CD4-positive, alpha-beta T cell treated with Interleukin-6 at 100 ng/mL for 8 hours (primary cell): ENCODE measurements around the gene AQP9.

Experiments used
- DNase-seq: peaks from one replicate; pipeline ENCODE4 v3.0.0-alpha.2; 2020; ENCODE audit warnings: mixed read lengths, low spot score

Gene AQP9

GRCh38 chr15:58141894-58142293 is 3.7 kb downstream of the AQP9 start:
- DNase-seq, result no peak

GRCh38 chr15:58142827-58143461 is 4.8 kb downstream of the AQP9 start:
- no peak for DNase-seq

GRCh38 chr15:58145606-58146005 is 7.4 kb downstream of the AQP9 start:
- DNase-seq, result no peak

- no peak for DNase-seq
Observed at GRCh38 chr15:58146211-58146610, 8.0 kb downstream of the AQP9 start.

GRCh38 chr15:58146749-58147148 is 8.6 kb downstream of the AQP9 start:
- no peak for DNase-seq

GRCh38 chr15:58147171-58147611 is 9.0 kb downstream of the AQP9 start:
- no peak for DNase-seq

GRCh38 chr15:58148120-58148519 is 9.9 kb downstream of the AQP9 start:
- no peak for DNase-seq

- no peak for DNase-seq
Observed at GRCh38 chr15:58148633-58149445, 10.7 kb downstream of the AQP9 start.

- no peak for DNase-seq
Observed at GRCh38 chr15:58154769-58155168, 16.6 kb downstream of the AQP9 start.

GRCh38 chr15:58159827-58160386 is 21.7 kb downstream of the AQP9 start:
- DNase-seq, result no peak

GRCh38 chr15:58161436-58161930 is 23.3 kb downstream of the AQP9 start:
- no peak for DNase-seq

GRCh38 chr15:58163985-58164384 is 25.8 kb downstream of the AQP9 start:
- no peak for DNase-seq

GRCh38 chr15:58164926-58165325 is 26.7 kb downstream of the AQP9 start:
- DNase-seq, result no peak

GRCh38 chr15:58165661-58166060 is 27.5 kb downstream of the AQP9 start:
- DNase-seq, result no peak

- DNase-seq, result no peak
Observed at GRCh38 chr15:58167095-58167691, 29.0 kb downstream of the AQP9 start.

- no peak for DNase-seq
Observed at GRCh38 chr15:58169934-58170333, 31.8 kb downstream of the AQP9 start.

GRCh38 chr15:58171476-58172061 is 33.4 kb downstream of the AQP9 start:
- no peak for DNase-seq

GRCh38 chr15:58174709-58175108 is 36.5 kb downstream of the AQP9 start:
- no peak for DNase-seq

- DNase-seq, result no peak
Observed at GRCh38 chr15:58175955-58176354, 37.8 kb downstream of the AQP9 start.

- no peak for DNase-seq
Observed at GRCh38 chr15:58178668-58179067, 40.5 kb downstream of the AQP9 start.

- no peak for DNase-seq
Observed at GRCh38 chr15:58179206-58179605, 41.0 kb downstream of the AQP9 start.

GRCh38 chr15:58179741-58180381 is 41.7 kb downstream of the AQP9 start:
- DNase-seq, result no peak
